NB4 (cell line): ENCODE results near the gene HDAC3.
A peak's percentile ranks its signal among the peaks of the same experiment; 100 is the strongest.

Source experiments
- DNase-seq: peaks from one replicate; pipeline ENCODE4 v3.0.0; 2010; ENCODE audit warnings: low read depth
- H3K4me3 ChIP-seq: one replicate; pipeline ENCODE4 v1.5.1; 2011; ENCODE audit warnings: mild to moderate bottlenecking, low read depth, low read length, moderate library complexity
- MYC ChIP-seq: IDR thresholded peaks from 2 replicates; pipeline ENCODE4 v1.6.1; 2011; ENCODE audit warnings: low read depth, low read length
- POLR2A ChIP-seq: IDR thresholded peaks from 2 replicates; pipeline ENCODE4 v1.6.1; 2011; ENCODE audit warnings: mild to moderate bottlenecking; ENCODE audit not compliant: insufficient read length; ENCODE audit errors: extremely low read depth
- TF ChIP-seq, protein P1 (sequence below): IDR thresholded peaks from one replicate; pipeline ENCODE4 v1.5.1; 2012; ENCODE audit warnings: low read depth, low read length
- TF ChIP-seq, protein P2 (sequence below): IDR thresholded peaks from 2 replicates; pipeline ENCODE4 v1.6.1; 2011; ENCODE audit warnings: low read depth, low read length

The HDAC3 gene

DNA sequence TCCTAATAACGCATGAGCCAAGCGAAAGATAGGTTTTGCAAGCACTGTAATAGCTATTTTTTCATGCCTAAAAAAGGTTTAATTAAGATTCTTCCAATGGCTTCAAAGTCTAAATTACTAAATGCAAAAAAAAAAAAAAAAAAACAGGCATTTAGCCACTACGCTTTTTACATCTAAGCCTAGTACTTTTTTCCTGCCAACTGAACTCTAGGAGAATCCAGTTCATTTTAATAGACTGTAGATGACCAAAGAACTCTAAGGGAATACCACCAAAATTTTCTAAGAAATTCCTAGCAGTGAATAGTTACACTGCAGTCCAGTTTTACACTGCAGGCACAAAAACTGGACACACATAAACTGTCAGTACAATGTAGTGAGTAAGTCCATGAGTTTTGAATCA is 27.6 kb downstream of the HDAC3 start:
- H3K4me3 ChIP-seq, result peak overlapping the region; percentile 19
- TF ChIP-seq, protein P1, sequence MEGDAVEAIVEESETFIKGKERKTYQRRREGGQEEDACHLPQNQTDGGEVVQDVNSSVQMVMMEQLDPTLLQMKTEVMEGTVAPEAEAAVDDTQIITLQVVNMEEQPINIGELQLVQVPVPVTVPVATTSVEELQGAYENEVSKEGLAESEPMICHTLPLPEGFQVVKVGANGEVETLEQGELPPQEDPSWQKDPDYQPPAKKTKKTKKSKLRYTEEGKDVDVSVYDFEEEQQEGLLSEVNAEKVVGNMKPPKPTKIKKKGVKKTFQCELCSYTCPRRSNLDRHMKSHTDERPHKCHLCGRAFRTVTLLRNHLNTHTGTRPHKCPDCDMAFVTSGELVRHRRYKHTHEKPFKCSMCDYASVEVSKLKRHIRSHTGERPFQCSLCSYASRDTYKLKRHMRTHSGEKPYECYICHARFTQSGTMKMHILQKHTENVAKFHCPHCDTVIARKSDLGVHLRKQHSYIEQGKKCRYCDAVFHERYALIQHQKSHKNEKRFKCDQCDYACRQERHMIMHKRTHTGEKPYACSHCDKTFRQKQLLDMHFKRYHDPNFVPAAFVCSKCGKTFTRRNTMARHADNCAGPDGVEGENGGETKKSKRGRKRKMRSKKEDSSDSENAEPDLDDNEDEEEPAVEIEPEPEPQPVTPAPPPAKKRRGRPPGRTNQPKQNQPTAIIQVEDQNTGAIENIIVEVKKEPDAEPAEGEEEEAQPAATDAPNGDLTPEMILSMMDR, result no peak
- TF ChIP-seq MYC, result no peak
- TF ChIP-seq, protein P2, sequence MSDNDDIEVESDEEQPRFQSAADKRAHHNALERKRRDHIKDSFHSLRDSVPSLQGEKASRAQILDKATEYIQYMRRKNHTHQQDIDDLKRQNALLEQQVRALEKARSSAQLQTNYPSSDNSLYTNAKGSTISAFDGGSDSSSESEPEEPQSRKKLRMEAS, result no peak
- no peak for TF ChIP-seq POLR2A
- DNase-seq, result no peak

DNA sequence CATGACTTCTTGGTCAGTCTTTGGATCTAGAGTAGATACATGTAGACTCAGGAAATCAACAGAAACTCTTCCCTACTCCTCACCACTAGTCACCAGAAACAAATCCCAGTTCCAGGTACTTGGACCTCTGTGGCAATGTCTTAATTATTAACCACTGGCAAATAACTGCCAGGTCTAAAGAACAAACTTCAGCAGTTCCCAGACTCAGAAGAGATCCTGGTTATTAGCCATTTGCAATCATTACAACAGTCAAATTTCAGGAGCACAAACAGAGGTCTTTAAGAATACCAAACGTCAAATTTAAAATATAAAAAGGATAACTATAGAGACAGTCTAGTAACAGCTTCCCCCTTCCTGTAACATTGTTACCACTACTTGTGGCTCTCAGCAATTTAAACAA is 28.1 kb downstream of the HDAC3 start:
- no peak for TF ChIP-seq POLR2A
- TF ChIP-seq MYC, result no peak
- TF ChIP-seq, protein P2, result no peak
- TF ChIP-seq, protein P1, result no peak
- no peak for DNase-seq
- peak overlapping the region; percentile 19 for H3K4me3 ChIP-seq

DNA sequence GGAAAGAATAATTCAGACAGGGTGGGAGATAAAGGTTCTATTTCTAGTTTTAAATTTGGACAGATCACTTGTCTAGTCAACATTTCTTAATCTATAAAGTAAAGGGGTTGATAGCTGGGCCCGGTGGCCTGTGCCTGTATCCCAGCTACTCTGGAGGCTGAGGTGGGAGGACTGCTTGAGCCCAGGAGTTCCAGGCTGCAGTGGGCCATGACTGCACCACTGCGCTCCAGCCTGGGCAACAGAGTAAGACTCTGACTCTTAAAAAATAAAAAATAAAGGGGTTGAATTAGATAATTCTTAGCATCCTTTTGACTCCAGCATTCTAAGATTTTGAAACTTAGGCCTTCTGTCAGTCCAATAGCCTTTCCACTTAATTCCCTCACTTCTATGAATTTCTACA is 28.6 kb downstream of the HDAC3 start:
- no peak for DNase-seq
- peak overlapping the region; percentile 25 for H3K4me3 ChIP-seq
- TF ChIP-seq MYC (no peak), POLR2A (no peak)
- TF ChIP-seq, protein P2, result no peak
- TF ChIP-seq, protein P1, result no peak

DNA sequence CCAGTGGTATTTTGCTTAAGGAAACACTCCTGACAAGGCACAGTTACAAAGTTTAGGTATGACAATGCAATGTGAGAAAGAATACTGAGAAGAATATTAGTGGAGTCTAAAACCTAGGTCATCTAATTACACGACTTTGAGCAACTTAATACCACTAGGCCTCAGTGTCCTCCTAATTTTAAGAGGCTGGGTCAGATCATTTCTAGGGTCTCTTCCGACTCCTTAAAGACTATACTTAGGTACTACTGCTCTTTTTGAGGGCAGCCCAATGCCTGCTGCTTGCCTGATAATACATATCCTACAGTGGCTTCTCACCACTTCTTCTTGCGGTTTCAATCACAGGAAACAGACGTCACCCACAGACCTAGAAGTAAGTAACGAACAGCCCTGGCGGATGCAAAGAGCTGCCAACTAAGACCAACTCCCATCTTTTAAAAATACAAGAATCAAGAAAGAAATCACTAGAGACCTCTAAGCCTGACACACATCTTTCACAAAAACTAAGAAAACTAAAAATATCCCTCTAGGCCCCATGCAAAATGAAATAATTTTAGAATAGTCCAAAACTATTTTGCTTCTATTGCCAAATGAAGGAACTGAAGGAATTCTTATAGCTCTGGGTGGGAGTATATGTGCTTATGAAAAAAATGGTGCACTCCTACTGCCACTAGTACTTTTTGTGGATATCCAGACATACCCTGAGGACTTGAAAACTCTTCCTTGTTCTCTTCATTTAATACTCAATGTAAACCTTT is 30.9 kb downstream of the HDAC3 start:
- TF ChIP-seq, protein P1, result no peak
- TF ChIP-seq POLR2A (peak; percentile 41), MYC (peak; percentile 52)
- TF ChIP-seq, protein P2, result 0 out of 2 replicates have a peak, but pooled peaks have one; percentile 24
- peak; percentile 97 for DNase-seq
- H3K4me3 ChIP-seq, result peak overlapping the region; percentile 53

DNA sequence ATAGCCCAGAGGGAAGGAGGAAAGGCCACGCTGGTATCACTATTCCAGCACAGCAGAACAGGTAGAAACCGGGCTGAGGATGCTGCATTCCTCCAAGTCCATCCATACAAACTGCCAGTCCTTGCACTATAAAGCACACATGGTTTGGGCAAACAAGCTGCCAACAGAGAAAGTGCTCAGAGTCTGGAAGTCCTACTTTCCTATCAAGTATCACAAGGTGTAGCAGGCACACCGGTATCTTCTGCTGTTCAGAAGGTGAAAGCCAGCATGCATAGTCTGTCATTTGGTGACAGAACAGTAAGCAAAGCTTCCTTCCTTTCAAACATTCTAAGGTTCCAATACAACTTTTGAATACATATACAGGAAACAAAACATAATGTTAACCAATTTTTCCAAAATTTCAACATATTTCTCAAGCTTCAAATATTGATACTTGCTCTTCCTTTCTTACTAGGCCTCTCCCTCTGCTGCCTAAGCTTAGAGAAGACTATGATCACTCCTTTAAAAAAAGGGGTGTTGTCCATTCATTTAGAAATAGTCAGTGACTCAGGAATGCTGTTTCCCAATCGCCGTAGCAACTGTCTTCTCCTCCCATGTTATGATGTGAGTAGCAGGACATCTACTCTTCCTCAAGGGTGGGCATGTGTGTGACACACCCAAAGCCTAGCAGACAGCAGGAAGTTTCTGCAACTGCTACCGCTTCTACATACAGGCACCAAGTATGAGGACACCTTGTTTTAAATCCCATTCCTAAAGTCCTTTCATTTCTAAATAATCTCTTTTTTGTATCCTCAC is 32.5 kb downstream of the HDAC3 start:
- no peak; the same call in 1 of the 2 replicates for TF ChIP-seq MYC
- peak; percentile 28 for TF ChIP-seq POLR2A
- TF ChIP-seq, protein P2, result peak; percentile 76
- peak overlapping the region; percentile 53 for H3K4me3 ChIP-seq
- DNase-seq, result peak; percentile 97
